Esophagus muscularis mucosa (tissue), 4 donors: ENCODE measurements around the gene CAMK1D. TPM values are rescaled to one million over a fixed set of nuclear protein-coding genes. Genes with fewer than 3 reads are reported as not detected.

ENCODE experiments used
- DNase-seq: peaks from one replicate; pipeline ENCODE4 v3.0.0-alpha.2; 2017; ENCODE audit errors: extremely low spot score
- H3K27ac ChIP-seq, 4 donors: fragments of 200-600 bp; sonication (generic); replicated peaks in 1 of 4; 1 replicate in 3 of 4; 2 replicates in 1 of 4; pipeline ENCODE4 v1.5.1; 2016 to 2019; ENCODE audit warnings: mild to moderate bottlenecking in 1 of 4
- H3K27me3 ChIP-seq, 4 donors: fragments of 200-600 bp; sonication (generic); one replicate each; pipeline versions ENCODE4 v1.5.1 to v1.6.0; 2016 to 2019
- H3K36me3 ChIP-seq, 4 donors: fragments of 200-600 bp; sonication (generic); one replicate each; pipeline ENCODE4 v1.5.1; 2016 to 2019
- H3K4me1 ChIP-seq, 4 donors: fragments of 200-600 bp; sonication (generic); one replicate each; pipeline ENCODE4 v1.5.1; 2016 to 2019
- H3K4me3 ChIP-seq, 4 donors: fragments of 200-600 bp; sonication (generic); 1 replicate in 2 of 4; 2 replicates in 2 of 4; pipeline ENCODE4 v1.5.1; 2016 to 2019; ENCODE audit warnings: mild to moderate bottlenecking in 4 of 4, moderate library complexity in 1 of 4
- H3K9me3 ChIP-seq, 4 donors: fragments of 200-600 bp; sonication (generic); 1 replicate in 3 of 4; 2 replicates in 1 of 4; pipeline ENCODE4 v1.5.1; 2016 to 2019
- EP300 ChIP-seq: sonication (generic); formaldehyde crosslinking; IDR thresholded peaks from one replicate; pipeline ENCODE4 v1.6.1; 2017; ENCODE audit warnings: antibody characterized with exemption
- POLR2A ChIP-seq: fragments of 450-650 bp; IDR thresholded peaks from one replicate; pipeline ENCODE4 v1.6.1; 2017; ENCODE audit warnings: antibody characterized with exemption, moderate library complexity, mild to moderate bottlenecking, low read depth
- POLR2AphosphoS5 ChIP-seq, 2 donors: sonication (generic); formaldehyde crosslinking; IDR thresholded peaks; one replicate each; pipeline ENCODE4 v1.6.1; 2017; ENCODE audit warnings: antibody characterized with exemption in 2 of 2
- WGBS: methylation state at CpG from one replicate; pipeline ENCODE4 v1.1.5; 2018; 5-methylcytosine and 5-hydroxymethylcytosine counted together
- intact Hi-C: fragments of 100-400 bp; cut with DNase I; formaldehyde crosslinking; loops from one replicate; pipeline ENCODE4 v1.15.1; 2023
- total RNA-seq, 4 donors: library from RNA; depleted of rRNA; stranded (reverse); fragments of >200 nt; gene quantifications; one replicate each; pipeline versions ENCODE4 v1.1.0 to v1.2.1, GENCODE V29; 2016
- TF ChIP-seq, protein P1 (sequence below), 3 experiments: fragments of 200-600 bp in 2 of 3; fragments of 450-650 bp in 1 of 3; sonication (generic) in 2 of 3; IDR thresholded peaks; one replicate each; pipeline ENCODE4 v1.5.1; 2017 to 2019; ENCODE audit warnings: antibody characterized with exemption in 3 of 3, mild to moderate bottlenecking in 2 of 3, moderate library complexity in 1 of 3

The CAMK1D gene
- total RNA-seq, 4 donors from 2014 or later, result 8.4 to 15.4 (median 11.3) TPM

- no peak overlapping the region for H3K27ac ChIP-seq
- no peak for TF ChIP-seq EP300
- no peak for TF ChIP-seq POLR2A
- H3K27me3 ChIP-seq, result no peaks in the 10 kb centered on the region
- H3K36me3 ChIP-seq, result no peaks in the 10 kb centered on the region
- H3K4me1 ChIP-seq, result peaks cover 22 to 33% (median 26%) of the 10 kb centered on the region in 4 donors
- no peaks in the 10 kb centered on the region for H3K9me3 ChIP-seq
- no peak overlapping the region for H3K4me3 ChIP-seq
- 97% methylated on average over 7 of the region's 11 CpGs for WGBS
- intact Hi-C loops, result no loop called here
- no peak for DNase-seq
Measured at GRCh38 chr10:12504176-12504575, 154.8 kb downstream of the CAMK1D start.

- Histone ChIP-seq H3K4me3 (no peak overlapping the region), H3K27ac (no peak overlapping the region), H3K27me3 (no peaks in the 10 kb centered on the region), H3K36me3 (no peaks in the 10 kb centered on the region), H3K4me1 (peaks cover 18 to 29% (median 22%) of the 10 kb centered on the region in 4 donors), H3K9me3 (no peaks in the 10 kb centered on the region)
- no peak for DNase-seq
- intact Hi-C loops, result no loop called here
- WGBS, result 97% methylated on average over 10 of the region's 10 CpGs
- TF ChIP-seq EP300 (no peak), POLR2AphosphoS5 (IDR thresholded peaks at IDR 0.05) (no peak), POLR2A (no peak)
- TF ChIP-seq, protein P1, sequence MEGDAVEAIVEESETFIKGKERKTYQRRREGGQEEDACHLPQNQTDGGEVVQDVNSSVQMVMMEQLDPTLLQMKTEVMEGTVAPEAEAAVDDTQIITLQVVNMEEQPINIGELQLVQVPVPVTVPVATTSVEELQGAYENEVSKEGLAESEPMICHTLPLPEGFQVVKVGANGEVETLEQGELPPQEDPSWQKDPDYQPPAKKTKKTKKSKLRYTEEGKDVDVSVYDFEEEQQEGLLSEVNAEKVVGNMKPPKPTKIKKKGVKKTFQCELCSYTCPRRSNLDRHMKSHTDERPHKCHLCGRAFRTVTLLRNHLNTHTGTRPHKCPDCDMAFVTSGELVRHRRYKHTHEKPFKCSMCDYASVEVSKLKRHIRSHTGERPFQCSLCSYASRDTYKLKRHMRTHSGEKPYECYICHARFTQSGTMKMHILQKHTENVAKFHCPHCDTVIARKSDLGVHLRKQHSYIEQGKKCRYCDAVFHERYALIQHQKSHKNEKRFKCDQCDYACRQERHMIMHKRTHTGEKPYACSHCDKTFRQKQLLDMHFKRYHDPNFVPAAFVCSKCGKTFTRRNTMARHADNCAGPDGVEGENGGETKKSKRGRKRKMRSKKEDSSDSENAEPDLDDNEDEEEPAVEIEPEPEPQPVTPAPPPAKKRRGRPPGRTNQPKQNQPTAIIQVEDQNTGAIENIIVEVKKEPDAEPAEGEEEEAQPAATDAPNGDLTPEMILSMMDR (IDR thresholded peaks at IDR 0.05), result no peak
Measured at GRCh38 chr10:12504628-12505027, 155.3 kb downstream of the CAMK1D start.

- H3K27me3 ChIP-seq, result no peaks in the 10 kb centered on the region
- DNase-seq, result no peak
- H3K4me1 ChIP-seq, result peaks cover 7 to 21% (median 11%) of the 10 kb centered on the region in 4 donors
- 97% methylated on average over 6 of the region's 6 CpGs for WGBS
- H3K4me3 ChIP-seq, result no peak overlapping the region
- no peaks in the 10 kb centered on the region for H3K9me3 ChIP-seq
- H3K36me3 ChIP-seq, result no peaks in the 10 kb centered on the region
- TF ChIP-seq, protein P1 (IDR thresholded peaks at IDR 0.05), result no peak
- TF ChIP-seq EP300 (no peak), POLR2A (no peak), POLR2AphosphoS5 (IDR thresholded peaks at IDR 0.05) (no peak)
- no peak overlapping the region for H3K27ac ChIP-seq
- intact Hi-C loops, result no loop called here
Measured at GRCh38 chr10:12505683-12506082, 156.3 kb downstream of the CAMK1D start.

- H3K27ac ChIP-seq, result no peak overlapping the region
- TF ChIP-seq EP300 (no peak), POLR2A (no peak), POLR2AphosphoS5 (IDR thresholded peaks at IDR 0.05) (no peak)
- TF ChIP-seq, protein P1 (IDR thresholded peaks at IDR 0.05), result no peak
- no peaks in the 10 kb centered on the region for H3K36me3 ChIP-seq
- no peaks in the 10 kb centered on the region for H3K9me3 ChIP-seq
- no peaks in the 10 kb centered on the region for H3K27me3 ChIP-seq
- intact Hi-C loops, result no loop called here
- WGBS, result 88% methylated on average over 10 of the region's 10 CpGs
- no peak for DNase-seq
- peaks cover 0 to 14% (median 0%) of the 10 kb centered on the region in 4 donors for H3K4me1 ChIP-seq
- H3K4me3 ChIP-seq, result no peak overlapping the region
Measured at GRCh38 chr10:12507165-12507850, 158.0 kb downstream of the CAMK1D start.

DNA sequence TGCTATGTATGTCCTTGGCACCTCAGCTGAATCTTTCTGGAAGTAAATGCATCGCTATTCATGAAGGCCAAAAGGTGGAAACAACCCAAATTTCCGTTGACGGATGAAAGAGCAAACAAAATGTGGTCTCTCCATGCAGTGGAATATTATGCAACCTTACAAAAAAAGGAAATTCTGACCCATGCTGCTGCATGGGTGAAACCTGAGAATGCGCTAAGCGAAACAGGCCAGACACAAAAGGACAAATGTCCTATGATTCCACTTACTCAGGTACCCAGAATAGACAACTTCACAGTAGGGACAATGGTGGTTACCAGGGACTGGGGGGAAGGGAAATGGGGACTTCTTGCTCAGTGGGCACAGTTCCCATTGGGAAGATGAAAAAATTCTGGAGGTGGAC lies 158.8 kb downstream of the CAMK1D start:
- DNase-seq, result peak; percentile 31
- intact Hi-C loops, result no loop called here
- H3K4me3 ChIP-seq, result no peak overlapping the region
- H3K36me3 ChIP-seq, result no peaks in the 10 kb centered on the region
- 89% methylated on average over 5 of the region's 5 CpGs for WGBS
- no peaks in the 10 kb centered on the region for H3K27me3 ChIP-seq
- H3K27ac ChIP-seq, result no peak overlapping the region
- H3K9me3 ChIP-seq, result no peaks in the 10 kb centered on the region
- no peak for TF ChIP-seq EP300
- no peak for TF ChIP-seq POLR2AphosphoS5 (IDR thresholded peaks at IDR 0.05)
- TF ChIP-seq POLR2A, result no peak
- TF ChIP-seq, protein P1 (IDR thresholded peaks at IDR 0.05), result no peak
- peaks cover 0 to 17% (median 0%) of the 10 kb centered on the region in 4 donors for H3K4me1 ChIP-seq
